ENCODE data around the gene FBXL4. TPM values are rescaled to one million over a fixed set of nuclear protein-coding genes. Genes with fewer than 3 reads are reported as not detected.
A peak's percentile ranks its signal among the peaks of the same experiment; 100 is the strongest.

The FBXL4 gene
- total RNA-seq, 6 experiments from 2014 or later = 7.2 to 13.2 (median 11.3) TPM

- H3K27me3 ChIP-seq = no peaks in the 10 kb centered on the region
- H3K4me3 ChIP-seq = peak overlapping the region; percentile 68 to 83 (median 71)
- ATAC-seq = no peak
- intact Hi-C loops (cut with DNase I) = no loop called here
- no peak for TF ChIP-seq POLR2A (IDR thresholded peaks at IDR 0.05)
- TF ChIP-seq, protein P1, sequence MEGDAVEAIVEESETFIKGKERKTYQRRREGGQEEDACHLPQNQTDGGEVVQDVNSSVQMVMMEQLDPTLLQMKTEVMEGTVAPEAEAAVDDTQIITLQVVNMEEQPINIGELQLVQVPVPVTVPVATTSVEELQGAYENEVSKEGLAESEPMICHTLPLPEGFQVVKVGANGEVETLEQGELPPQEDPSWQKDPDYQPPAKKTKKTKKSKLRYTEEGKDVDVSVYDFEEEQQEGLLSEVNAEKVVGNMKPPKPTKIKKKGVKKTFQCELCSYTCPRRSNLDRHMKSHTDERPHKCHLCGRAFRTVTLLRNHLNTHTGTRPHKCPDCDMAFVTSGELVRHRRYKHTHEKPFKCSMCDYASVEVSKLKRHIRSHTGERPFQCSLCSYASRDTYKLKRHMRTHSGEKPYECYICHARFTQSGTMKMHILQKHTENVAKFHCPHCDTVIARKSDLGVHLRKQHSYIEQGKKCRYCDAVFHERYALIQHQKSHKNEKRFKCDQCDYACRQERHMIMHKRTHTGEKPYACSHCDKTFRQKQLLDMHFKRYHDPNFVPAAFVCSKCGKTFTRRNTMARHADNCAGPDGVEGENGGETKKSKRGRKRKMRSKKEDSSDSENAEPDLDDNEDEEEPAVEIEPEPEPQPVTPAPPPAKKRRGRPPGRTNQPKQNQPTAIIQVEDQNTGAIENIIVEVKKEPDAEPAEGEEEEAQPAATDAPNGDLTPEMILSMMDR (IDR thresholded peaks at IDR 0.05) = no peak
- peak overlapping the region in 2 of 3 donors; percentile 83 for H3K27ac ChIP-seq
- H3K9me3 ChIP-seq = no peaks in the 10 kb centered on the region
- H3K4me1 ChIP-seq = peaks cover 0 to 37% (median 13%) of the 10 kb centered on the region in 4 donors
- 57% methylated on average over 10 of the region's 10 CpGs for WGBS (ENCODE audit: insufficient coverage, low coverage, low lambda C conversion rate, missing lambda C conversion rate)
- no peak for DNase-seq
- H3K36me3 ChIP-seq = no peaks in the 10 kb centered on the region
These were observed 1.4 kb downstream of the FBXL4 start for GRCh38 chr6:98946266-98946878.

DNA sequence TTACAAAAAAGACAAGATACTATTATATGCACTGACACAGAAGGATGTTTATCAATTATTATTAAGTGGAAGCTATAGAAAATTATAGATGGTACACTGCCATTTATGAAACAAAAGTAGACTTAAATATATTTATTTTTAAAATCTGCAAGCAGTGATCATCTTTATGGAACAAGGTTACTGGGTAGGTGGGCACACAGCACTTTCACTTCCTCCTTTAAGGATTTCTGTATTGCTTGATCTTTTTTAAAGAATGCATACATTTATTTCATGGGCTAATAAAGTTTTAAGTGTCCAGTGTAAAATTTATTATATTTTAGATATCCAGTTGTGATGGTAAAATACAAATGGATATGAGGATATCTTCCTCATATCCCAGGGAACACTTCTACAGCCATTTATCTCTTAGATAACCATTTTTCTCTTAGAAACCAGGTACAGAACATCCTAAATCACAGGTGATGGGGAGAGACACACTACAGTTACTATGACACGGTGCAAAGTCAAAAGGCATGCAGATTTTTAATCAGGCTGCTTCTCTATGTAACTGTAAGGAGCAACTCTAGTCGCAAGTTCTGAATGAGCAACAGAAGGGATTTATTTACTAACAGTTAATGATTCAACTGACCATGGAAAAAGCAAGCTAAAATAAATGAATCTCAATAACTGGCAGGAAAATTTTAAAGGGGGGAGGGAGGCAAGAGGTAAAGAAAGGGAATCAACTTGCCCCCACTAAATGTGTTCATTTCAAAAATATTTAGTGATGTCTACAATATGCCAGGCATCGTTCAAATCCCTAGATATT lies 2.2 kb downstream of the FBXL4 start:
- ATAC-seq (peak in 2 of 4 donors; percentile 5 to 15), DNase-seq (no peak)
- intact Hi-C loops (cut with DNase I) = no loop called here
- H3K4me1 ChIP-seq = peaks cover 0 to 41% (median 14%) of the 10 kb centered on the region in 4 donors
- H3K4me3 ChIP-seq = peak overlapping the region in 1 of 3 donors; percentile 7
- peak overlapping the region in 2 of 3 donors; percentile 34 to 83 for H3K27ac ChIP-seq
- TF ChIP-seq POLR2A (IDR thresholded peaks at IDR 0.05) = no peak
- TF ChIP-seq, protein P1 (IDR thresholded peaks at IDR 0.05) = no peak
- no peaks in the 10 kb centered on the region for H3K27me3 ChIP-seq
- H3K36me3 ChIP-seq = no peaks in the 10 kb centered on the region
- 23% methylated on average over 3 of the region's 3 CpGs for WGBS (ENCODE audit: insufficient coverage, low coverage, low lambda C conversion rate, missing lambda C conversion rate)
- no peaks in the 10 kb centered on the region for H3K9me3 ChIP-seq

DNA sequence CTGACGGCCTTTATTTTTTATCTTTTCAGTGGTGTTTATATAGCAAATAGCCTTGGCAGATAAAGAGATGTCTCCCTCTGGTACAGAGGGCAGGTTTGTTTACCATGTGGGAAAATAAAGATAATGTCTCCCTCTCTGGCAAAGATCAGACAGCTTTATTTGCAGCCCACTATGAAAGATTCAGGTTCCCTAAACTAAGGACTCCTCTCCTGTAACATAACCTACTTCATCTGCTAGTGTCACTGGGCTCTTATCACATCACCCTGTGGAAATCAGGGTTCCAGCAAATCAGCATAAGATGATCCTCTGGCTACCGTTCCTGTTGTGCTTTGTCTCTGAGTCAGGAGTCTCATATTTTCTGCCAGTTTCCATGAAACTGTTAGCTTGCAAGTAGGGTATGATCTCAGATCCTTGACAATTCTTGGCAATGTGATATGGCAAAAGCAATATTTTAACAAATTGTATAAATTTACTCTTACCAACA lies 3.1 kb downstream of the FBXL4 start:
- WGBS (ENCODE audit: insufficient coverage, low coverage, low lambda C conversion rate, missing lambda C conversion rate) = 22% methylated on average over 2 of the region's 2 CpGs
- Histone ChIP-seq H3K4me1 (peaks cover 0 to 41% (median 14%) of the 10 kb centered on the region in 4 donors), H3K36me3 (no peaks in the 10 kb centered on the region), H3K27me3 (no peaks in the 10 kb centered on the region), H3K27ac (peak overlapping the region in 2 of 3 donors; percentile 22 to 34), H3K4me3 (no peak overlapping the region), H3K9me3 (no peaks in the 10 kb centered on the region)
- no peak for TF ChIP-seq POLR2A (IDR thresholded peaks at IDR 0.05)
- TF ChIP-seq, protein P1 (IDR thresholded peaks at IDR 0.05) = peak in 1 of 4 donors; percentile 14
- ATAC-seq = peak; percentile 30 to 62 (median 44)
- no peak for DNase-seq
- intact Hi-C loops (cut with DNase I) = no loop called here

DNA sequence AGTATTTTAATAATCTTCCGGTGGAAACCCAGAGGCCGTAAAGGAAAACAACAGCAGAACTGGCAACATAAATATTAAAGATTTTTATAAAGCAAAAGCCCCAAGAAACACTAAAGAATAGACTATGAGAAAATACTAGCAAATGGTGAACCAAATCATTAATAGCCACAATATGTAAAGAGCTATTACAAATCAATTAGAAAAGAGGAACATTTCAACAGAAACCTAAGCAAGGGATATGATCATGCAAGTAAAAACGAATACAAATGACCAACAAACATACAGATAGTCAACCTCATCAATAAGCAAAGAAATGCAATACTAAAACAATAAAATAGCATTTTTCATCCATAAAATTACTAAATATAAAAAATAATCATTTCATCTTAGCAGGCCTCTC lies 3.6 kb downstream of the FBXL4 start:
- H3K36me3 ChIP-seq = no peaks in the 10 kb centered on the region
- H3K4me3 ChIP-seq = no peak overlapping the region
- ATAC-seq (no peak), DNase-seq (no peak)
- WGBS (ENCODE audit: insufficient coverage, low coverage, low lambda C conversion rate, missing lambda C conversion rate) = 47% methylated on average over 3 of the region's 3 CpGs
- H3K4me1 ChIP-seq = peaks cover 0 to 41% (median 14%) of the 10 kb centered on the region in 4 donors
- intact Hi-C loops (cut with DNase I) = no loop called here
- TF ChIP-seq POLR2A (IDR thresholded peaks at IDR 0.05) = no peak
- TF ChIP-seq, protein P1 (IDR thresholded peaks at IDR 0.05) = no peak
- H3K9me3 ChIP-seq = no peaks in the 10 kb centered on the region
- H3K27me3 ChIP-seq = no peaks in the 10 kb centered on the region
- peak overlapping the region in 1 of 3 donors; percentile 22 for H3K27ac ChIP-seq
